Small intestine (tissue), 7 donors: Measurements from ENCODE around the gene DPP6. TPM values are rescaled to one million over a fixed set of nuclear protein-coding genes. Genes with fewer than 3 reads are reported as not detected.

Experiments used
- DNase-seq, 2 donors: peaks; one replicate each; pipeline versions ENCODE4 v3.0.0 to v3.0.0-alpha.2; 2013
- FAIRE-seq: peaks from 2 replicates; lab custom pipeline; 2012; peaks lifted over from hg19 to GRCh38; lab: Jason Lieb, UNC
- H3K27ac ChIP-seq, 3 donors: one replicate each; pipeline ENCODE4 v1.5.1; 2013; ENCODE audit warnings: low read length in 2 of 3, mild to moderate bottlenecking in 2 of 3, control low read depth in 1 of 3, inconsistent platforms in 1 of 3, low read depth in 1 of 3, moderate library complexity in 1 of 3
- H3K27me3 ChIP-seq, 3 donors: one replicate each; pipeline ENCODE4 v1.6.1; 2013; ENCODE audit warnings: low read length in 3 of 3, inconsistent platforms in 1 of 3; ENCODE audit not compliant: control insufficient read depth in 3 of 3, insufficient read depth in 3 of 3
- H3K36me3 ChIP-seq, 3 donors: one replicate each; pipeline ENCODE4 v1.6.1; 2013; ENCODE audit warnings: low read length in 3 of 3, inconsistent platforms in 1 of 3, low read depth in 1 of 3, mild to moderate bottlenecking in 1 of 3, moderate library complexity in 1 of 3; ENCODE audit not compliant: control insufficient read depth in 3 of 3, insufficient read depth in 2 of 3
- H3K4me1 ChIP-seq, 3 donors: one replicate each; pipeline ENCODE4 v1.6.1; 2013; ENCODE audit warnings: low read length in 2 of 3, inconsistent platforms in 1 of 3, low read depth in 1 of 3, mild to moderate bottlenecking in 1 of 3, moderate library complexity in 1 of 3; ENCODE audit not compliant: control insufficient read depth in 3 of 3, insufficient read depth in 2 of 3
- H3K4me3 ChIP-seq, 3 donors: one replicate each; pipeline ENCODE4 v1.5.1; 2013; ENCODE audit warnings: low read length in 3 of 3, control low read depth in 1 of 3, inconsistent platforms in 1 of 3, low read depth in 1 of 3, mild to moderate bottlenecking in 1 of 3, moderate library complexity in 1 of 3
- H3K9me3 ChIP-seq, 2 donors: one replicate each; pipeline ENCODE4 v1.6.1; 2013; ENCODE audit warnings: low read depth in 1 of 2, low read length in 1 of 2; ENCODE audit not compliant: control insufficient read depth in 2 of 2, insufficient read depth in 1 of 2
- WGBS, 3 donors: extraction: QIAGEN DNeasy Blood & Tissue Kit; methylation state at CpG; one replicate each; pipeline ENCODE4 v1.1.7; 2013; 5-methylcytosine and 5-hydroxymethylcytosine counted together
- polyA plus RNA-seq, 4 donors: library from polyadenylated mRNA; stranded (reverse) in 3 of 4; unstranded in 1 of 4; fragments of 200-250 nt in 3 of 4; fragments of 120-200 nt in 1 of 4; gene quantifications; one replicate each; pipeline versions ENCODE4 v1.2.1 to v1.2.3, GENCODE V29; 2013
- donor health status: healthy with polysubstance abuse.
- donor health status: control.
- donor health status: control.
- donor health status: Bipolar disorder and iron deficiency.
- donor health status: healthy.

The DPP6 gene
- polyA plus RNA-seq, 4 donors = 0.80 to 1.8 TPM; not detected in 2

DNA sequence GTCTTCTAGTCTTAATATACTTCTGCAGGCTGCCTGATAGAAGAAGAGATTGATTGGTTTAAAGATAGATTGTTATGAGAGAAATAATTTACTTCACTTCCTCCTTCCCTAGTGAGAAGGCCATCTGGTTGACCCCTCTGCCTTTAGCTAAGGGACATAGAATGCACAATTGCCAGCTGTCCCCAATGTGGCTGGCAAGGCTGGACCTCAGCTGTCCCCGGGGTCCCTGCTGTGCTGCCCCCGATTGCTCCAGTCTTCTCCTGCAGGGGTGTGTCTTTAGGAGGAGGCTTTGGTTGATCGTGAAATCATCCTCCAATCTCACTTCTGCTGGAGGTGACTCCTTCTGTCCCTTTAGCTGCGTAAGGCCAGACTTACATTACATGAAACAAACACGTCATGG, 388.5 kb downstream of the DPP6 start:
- no peaks in the 10 kb centered on the region for H3K4me1 ChIP-seq
- H3K27ac ChIP-seq = no peak overlapping the region
- H3K9me3 ChIP-seq = no peaks in the 10 kb centered on the region
- no peaks in the 10 kb centered on the region for H3K36me3 ChIP-seq
- no peak for FAIRE-seq
- WGBS, 3 donors = 77 to 82% (median 78%) methylated on average over 5 of the region's 5 CpGs
- H3K27me3 ChIP-seq = no peaks in the 10 kb centered on the region
- no peak overlapping the region for H3K4me3 ChIP-seq
- no peak for DNase-seq

DNA sequence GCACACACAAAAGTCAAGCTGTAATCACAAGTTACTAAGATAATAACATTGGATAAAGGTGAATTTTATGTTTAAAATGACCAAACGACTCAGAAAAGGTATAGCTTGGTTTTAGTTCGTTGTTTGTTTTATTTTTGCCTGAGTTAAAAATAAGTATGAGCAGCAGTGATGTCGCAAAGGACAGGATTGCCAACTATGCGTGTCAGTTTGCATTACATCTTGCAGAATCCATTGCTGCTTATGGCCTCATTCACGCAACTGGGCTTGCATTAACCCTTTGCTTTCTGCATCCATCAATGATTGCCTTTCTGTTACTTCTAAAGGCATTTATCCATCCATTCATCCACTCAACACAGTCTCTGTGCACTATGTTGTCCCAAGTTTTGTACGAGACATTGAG, 389.6 kb downstream of the DPP6 start:
- WGBS, 3 donors = 52 to 60% (median 56%) methylated on average over 6 of the region's 6 CpGs
- FAIRE-seq (no peak), DNase-seq (no peak)
- no peaks in the 10 kb centered on the region for H3K27me3 ChIP-seq
- no peaks in the 10 kb centered on the region for H3K36me3 ChIP-seq
- H3K4me3 ChIP-seq = no peak overlapping the region
- H3K27ac ChIP-seq = no peak overlapping the region
- H3K4me1 ChIP-seq = no peaks in the 10 kb centered on the region
- H3K9me3 ChIP-seq = peaks cover 0 to 4% of the 10 kb centered on the region in 2 donors

DNA sequence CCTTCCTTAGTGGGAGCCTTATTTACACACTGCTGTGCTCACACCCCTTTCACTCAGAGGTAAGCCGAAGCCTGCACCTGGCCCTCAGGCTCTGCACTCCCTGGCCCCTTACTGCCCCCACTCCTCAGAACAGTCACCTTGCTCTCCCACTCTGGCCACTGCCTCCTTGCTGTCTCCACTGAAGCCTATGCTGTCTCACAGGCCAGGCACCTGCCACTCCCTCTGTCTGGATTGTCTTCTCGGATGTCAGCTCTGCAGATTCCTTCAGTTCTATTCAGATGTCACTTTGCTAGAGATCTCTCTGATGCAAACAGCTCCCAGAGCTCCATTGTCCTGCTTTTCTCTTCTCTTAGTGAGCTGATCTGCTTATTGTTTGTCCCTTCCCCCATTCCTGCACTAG, 390.7 kb downstream of the DPP6 start:
- DNase-seq = no peak
- H3K36me3 ChIP-seq = no peaks in the 10 kb centered on the region
- H3K4me1 ChIP-seq = no peaks in the 10 kb centered on the region
- no peak overlapping the region for H3K4me3 ChIP-seq
- H3K27ac ChIP-seq = no peak overlapping the region
- H3K27me3 ChIP-seq = no peaks in the 10 kb centered on the region
- 39 to 49% (median 47%) methylated on average over 2 of the region's 2 CpGs for WGBS, 3 donors
- H3K9me3 ChIP-seq = peaks cover 0 to 4% of the 10 kb centered on the region in 2 donors
- FAIRE-seq = no peak

DNA sequence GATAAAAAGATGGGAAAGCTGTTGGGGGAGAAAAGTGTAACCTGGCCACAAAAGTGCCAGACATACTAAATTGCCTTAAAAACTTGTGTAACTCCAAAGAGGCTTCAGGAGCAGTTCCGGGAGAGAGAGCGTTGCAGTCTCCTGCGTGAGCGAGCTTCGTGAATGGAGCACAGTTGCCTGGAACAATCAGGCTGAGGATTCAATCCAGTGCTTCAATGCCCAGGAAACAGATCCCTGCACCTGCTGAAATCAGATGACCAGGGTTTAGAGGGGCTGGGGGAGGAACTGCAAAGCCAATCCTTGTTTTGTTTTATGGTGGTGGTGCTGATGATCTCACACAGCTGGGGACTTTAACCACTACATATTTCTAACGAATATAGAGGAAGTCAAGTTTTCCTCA, 398.3 kb downstream of the DPP6 start:
- H3K27me3 ChIP-seq = no peaks in the 10 kb centered on the region
- WGBS, 3 donors = 78 to 84% (median 80%) methylated on average over 6 of the region's 6 CpGs
- H3K36me3 ChIP-seq = no peaks in the 10 kb centered on the region
- no peak overlapping the region for H3K4me3 ChIP-seq
- FAIRE-seq (no peak), DNase-seq (no peak)
- H3K4me1 ChIP-seq = no peaks in the 10 kb centered on the region
- H3K27ac ChIP-seq = no peak overlapping the region
- peaks cover 2 to 7% of the 10 kb centered on the region in 2 donors for H3K9me3 ChIP-seq

- no peaks in the 10 kb centered on the region for H3K27me3 ChIP-seq
- FAIRE-seq (no peak), DNase-seq (no peak)
- no peaks in the 10 kb centered on the region for H3K36me3 ChIP-seq
- no peak overlapping the region for H3K4me3 ChIP-seq
- H3K4me1 ChIP-seq = no peaks in the 10 kb centered on the region
- peaks cover 2 to 3% of the 10 kb centered on the region in 2 donors for H3K9me3 ChIP-seq
- no peak overlapping the region for H3K27ac ChIP-seq
- 78 to 84% (median 81%) methylated on average over 15 of the region's 15 CpGs for WGBS, 3 donors
These were observed 399.6 kb downstream of the DPP6 start for GRCh38 chr7:154451480-154452457.

GRCh38 chr7:154463794-154464193, 411.6 kb downstream of the DPP6 start:
- no peak for FAIRE-seq
- whole genome bisulfite sequencing, 3 donors = 92 to 97% (median 95%) methylated on average over 5 of the region's 5 CpGs

GRCh38 chr7:154469652-154470051, 417.5 kb downstream of the DPP6 start:
- Histone ChIP-seq H3K36me3 (no peaks in the 10 kb centered on the region), H3K4me1 (no peaks in the 10 kb centered on the region), H3K4me3 (no peak overlapping the region), H3K9me3 (peaks cover 2 to 5% of the 10 kb centered on the region in 2 donors), H3K27me3 (no peaks in the 10 kb centered on the region), H3K27ac (no peak overlapping the region)
- WGBS, 3 donors = 82 to 91% (median 86%) methylated on average over 5 of the region's 5 CpGs
- FAIRE-seq (no peak), DNase-seq (no peak)

More at GRCh38 chr7:154463794-154464193, 411.6 kb downstream of the DPP6 start:
- Histone ChIP-seq H3K4me1 (no peaks in the 10 kb centered on the region), H3K27ac (no peak overlapping the region), H3K27me3 (no peaks in the 10 kb centered on the region), H3K9me3 (peaks cover 4 to 14% of the 10 kb centered on the region in 2 donors), H3K4me3 (no peak overlapping the region), H3K36me3 (no peaks in the 10 kb centered on the region)
- no peak for DNase-seq

GRCh38 chr7:154472343-154472742, 420.1 kb downstream of the DPP6 start:
- 42 to 52% (median 50%) methylated on average over 2 of the region's 2 CpGs for WGBS, 3 donors
- H3K27ac ChIP-seq = no peak overlapping the region
- H3K4me1 ChIP-seq = no peaks in the 10 kb centered on the region
- DNase-seq (no peak), FAIRE-seq (no peak)
- H3K36me3 ChIP-seq = no peaks in the 10 kb centered on the region
- H3K27me3 ChIP-seq = no peaks in the 10 kb centered on the region
- no peak overlapping the region for H3K4me3 ChIP-seq
- H3K9me3 ChIP-seq = peaks cover 0 to 2% of the 10 kb centered on the region in 2 donors
